Loucy (cell line): Measurements from ENCODE around the gene STX16.

ENCODE experiments used
- H2AFZ ChIP-seq: fragments of 200-600 bp; sonication (generic); 2 replicates; pipeline ENCODE4 v1.6.0; 2016; ENCODE audit warnings: antibody characterized with exemption, mild to moderate bottlenecking, low read length, moderate library complexity
- H3F3A ChIP-seq: fragments of 200-600 bp; 2 replicates; pipeline ENCODE4 v1.6.0; 2016; ENCODE audit warnings: antibody characterized with exemption, low read depth, mild to moderate bottlenecking
- H3K27me3 ChIP-seq: fragments of 200-600 bp; sonication (generic); 2 replicates; pipeline ENCODE4 v1.6.1; 2014; ENCODE audit warnings: low read length, mild to moderate bottlenecking; ENCODE audit not compliant: insufficient read depth, poor library complexity, severe bottlenecking
- H3K36me3 ChIP-seq: fragments of 200-600 bp; sonication (generic); 2 replicates; pipeline ENCODE4 v1.6.1; 2016; ENCODE audit warnings: low read length; ENCODE audit not compliant: insufficient read depth
- H3K4me1 ChIP-seq: fragments of 200-600 bp; sonication (generic); 2 replicates; pipeline ENCODE4 v1.5.1; 2014; ENCODE audit warnings: low read length, mild to moderate bottlenecking; ENCODE audit not compliant: insufficient read depth, poor library complexity, severe bottlenecking
- H3K4me2 ChIP-seq: fragments of 200-600 bp; sonication (generic); 2 replicates; pipeline ENCODE4 v1.6.0; 2014; ENCODE audit warnings: antibody characterized with exemption, low read length, low read depth, mild to moderate bottlenecking; ENCODE audit not compliant: poor library complexity, severe bottlenecking
- H3K4me3 ChIP-seq: fragments of 200-600 bp; sonication (generic); 2 replicates; pipeline ENCODE4 v1.5.1; 2014; ENCODE audit warnings: low read length, mild to moderate bottlenecking, mixed read lengths; ENCODE audit not compliant: poor library complexity, severe bottlenecking
- H3K79me2 ChIP-seq: fragments of 200-600 bp; sonication (generic); 2 replicates; pipeline ENCODE4 v1.6.1; 2014; ENCODE audit warnings: low read length; ENCODE audit not compliant: insufficient read depth
- H3K9ac ChIP-seq: fragments of 200-600 bp; sonication (generic); 2 replicates; pipeline ENCODE4 v1.6.0; 2014; ENCODE audit warnings: mild to moderate bottlenecking, low read depth, low read length, moderate library complexity; ENCODE audit not compliant: poor library complexity, severe bottlenecking
- H3K9me2 ChIP-seq: fragments of 200-600 bp; sonication (generic); replicated peaks from 2 replicates; pipeline ENCODE4 v1.6.1; 2016; ENCODE audit warnings: low read depth, low read length, mixed read lengths
- H3K9me3 ChIP-seq: fragments of 200-600 bp; sonication (generic); 2 replicates; pipeline ENCODE4 v1.6.1; 2014; ENCODE audit warnings: mild to moderate bottlenecking, antibody characterized with exemption, low read length, low read depth; ENCODE audit not compliant: insufficient read depth
- H4K20me1 ChIP-seq: fragments of 200-600 bp; sonication (generic); 2 replicates; pipeline ENCODE4 v1.6.0; 2014; ENCODE audit warnings: antibody characterized with exemption, low read length, mild to moderate bottlenecking; ENCODE audit not compliant: insufficient read depth, poor library complexity, severe bottlenecking
- EZH2phosphoT487 ChIP-seq: fragments of 200-600 bp; IDR thresholded peaks from 2 replicates; pipeline ENCODE4 v1.6.1; 2018; ENCODE audit warnings: antibody characterized with exemption, mild to moderate bottlenecking, moderate library complexity, borderline replicate concordance
- TF ChIP-seq, protein P1 (sequence below): fragments of 200-600 bp; sonication (generic); conservative IDR thresholded peaks from 2 replicates; pipeline ENCODE4 v1.5.1; 2014; ENCODE audit warnings: mild to moderate bottlenecking, antibody characterized with exemption, low read length

Gene STX16

DNA sequence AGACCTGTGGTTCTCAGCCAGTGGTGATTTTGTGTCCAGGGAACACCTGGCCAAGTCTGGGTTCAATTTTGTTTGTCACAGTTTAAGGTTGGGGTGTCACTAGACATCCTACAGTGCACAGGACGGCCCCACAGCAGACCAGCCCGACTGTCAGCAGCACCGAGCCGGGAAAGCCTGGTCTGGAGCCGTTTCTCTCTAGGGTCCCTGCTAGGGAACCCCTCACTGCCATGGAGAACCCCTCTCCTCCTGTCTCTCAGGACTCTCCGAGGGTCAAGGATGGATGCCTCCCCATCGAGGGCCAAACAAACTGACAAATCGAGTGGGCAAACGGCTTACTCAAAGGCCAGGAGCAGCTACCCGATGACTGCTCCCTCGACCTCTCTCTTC lies 15.8 kb upstream of the STX16 start:
- H3K9ac ChIP-seq, result no peak overlapping the region
- no peaks in the 10 kb centered on the region for H3K27me3 ChIP-seq
- TF ChIP-seq EZH2phosphoT487, result no peak
- TF ChIP-seq, protein P1, sequence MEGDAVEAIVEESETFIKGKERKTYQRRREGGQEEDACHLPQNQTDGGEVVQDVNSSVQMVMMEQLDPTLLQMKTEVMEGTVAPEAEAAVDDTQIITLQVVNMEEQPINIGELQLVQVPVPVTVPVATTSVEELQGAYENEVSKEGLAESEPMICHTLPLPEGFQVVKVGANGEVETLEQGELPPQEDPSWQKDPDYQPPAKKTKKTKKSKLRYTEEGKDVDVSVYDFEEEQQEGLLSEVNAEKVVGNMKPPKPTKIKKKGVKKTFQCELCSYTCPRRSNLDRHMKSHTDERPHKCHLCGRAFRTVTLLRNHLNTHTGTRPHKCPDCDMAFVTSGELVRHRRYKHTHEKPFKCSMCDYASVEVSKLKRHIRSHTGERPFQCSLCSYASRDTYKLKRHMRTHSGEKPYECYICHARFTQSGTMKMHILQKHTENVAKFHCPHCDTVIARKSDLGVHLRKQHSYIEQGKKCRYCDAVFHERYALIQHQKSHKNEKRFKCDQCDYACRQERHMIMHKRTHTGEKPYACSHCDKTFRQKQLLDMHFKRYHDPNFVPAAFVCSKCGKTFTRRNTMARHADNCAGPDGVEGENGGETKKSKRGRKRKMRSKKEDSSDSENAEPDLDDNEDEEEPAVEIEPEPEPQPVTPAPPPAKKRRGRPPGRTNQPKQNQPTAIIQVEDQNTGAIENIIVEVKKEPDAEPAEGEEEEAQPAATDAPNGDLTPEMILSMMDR, result no peak

DNA sequence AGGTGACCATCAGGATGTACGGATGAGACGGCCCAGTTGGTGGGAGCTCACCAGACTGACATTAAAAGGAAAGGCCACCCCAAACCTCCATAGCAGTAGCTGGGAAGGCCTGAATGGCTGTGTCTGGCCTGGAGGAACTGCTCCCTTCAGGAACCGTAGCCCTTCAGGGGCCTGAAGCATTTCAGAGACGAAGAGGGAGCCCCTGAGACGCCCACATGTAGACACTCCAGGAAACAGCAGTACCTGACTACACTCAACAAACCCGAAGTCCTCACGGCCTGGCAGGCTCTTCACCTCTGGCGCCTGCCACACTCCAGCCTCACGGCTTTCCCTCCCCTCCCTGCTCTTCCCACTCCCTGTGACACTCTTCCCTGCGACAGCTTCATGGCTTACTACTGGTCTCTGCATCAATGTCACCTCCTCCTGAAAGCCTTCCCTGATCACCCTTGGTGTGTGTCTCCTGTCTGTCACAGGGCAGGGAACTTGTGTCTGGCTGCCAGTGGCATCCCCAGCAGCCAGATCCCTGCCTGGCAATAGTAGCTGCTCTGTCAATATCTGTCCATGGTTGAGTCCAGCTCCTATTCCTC lies 14.6 kb upstream of the STX16 start:
- Histone ChIP-seq H3K9me2 (no peaks in the 10 kb centered on the region), H3K36me3 (no peaks in the 10 kb centered on the region), H3F3A (no peaks in the 10 kb centered on the region), H4K20me1 (no peaks in the 10 kb centered on the region), H3K4me1 (no peaks in the 10 kb centered on the region), H3K79me2 (no peaks in the 10 kb centered on the region), H3K4me2 (no peak overlapping the region), H3K9ac (no peak overlapping the region), H3K4me3 (no peak overlapping the region), H2AFZ (no peak overlapping the region), H3K9me3 (no peaks in the 10 kb centered on the region), H3K27me3 (no peaks in the 10 kb centered on the region)
- no peak for TF ChIP-seq EZH2phosphoT487
- TF ChIP-seq, protein P1, result no peak

More for the DNA sequence above, 15.8 kb upstream of the STX16 start:
- H3K4me1 ChIP-seq, result no peaks in the 10 kb centered on the region
- no peaks in the 10 kb centered on the region for H3K9me3 ChIP-seq
- no peaks in the 10 kb centered on the region for H3K36me3 ChIP-seq
- no peak overlapping the region for H3K4me3 ChIP-seq
- H2AFZ ChIP-seq, result no peak overlapping the region
- H3K4me2 ChIP-seq, result no peak overlapping the region
- no peaks in the 10 kb centered on the region for H3F3A ChIP-seq
- no peaks in the 10 kb centered on the region for H4K20me1 ChIP-seq
- H3K79me2 ChIP-seq, result no peaks in the 10 kb centered on the region
- H3K9me2 ChIP-seq, result no peaks in the 10 kb centered on the region

DNA sequence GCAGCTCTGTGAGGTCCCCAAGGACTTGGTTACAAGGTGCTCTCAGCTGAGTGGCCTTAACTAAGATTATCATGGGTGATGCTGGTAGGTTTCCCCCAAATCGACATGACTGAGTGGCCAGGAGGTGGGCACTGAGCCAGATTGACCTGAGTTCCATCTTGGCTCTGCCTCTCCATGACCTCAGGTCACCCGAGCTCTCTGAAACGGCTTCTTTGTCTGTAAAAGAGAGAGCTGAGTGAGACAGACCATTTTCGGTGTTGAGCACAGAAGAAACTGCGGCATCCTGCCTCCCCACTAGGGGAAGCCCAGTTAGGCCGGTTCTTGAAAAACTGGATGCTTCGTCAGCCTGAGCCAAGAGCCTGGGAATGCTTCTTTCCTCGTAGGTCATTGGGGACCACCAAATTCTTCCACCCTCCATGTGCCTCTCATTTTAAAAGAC lies 14.1 kb upstream of the STX16 start:
- H3K27me3 ChIP-seq, result no peaks in the 10 kb centered on the region
- H3F3A ChIP-seq, result no peaks in the 10 kb centered on the region
- H3K9me2 ChIP-seq, result no peaks in the 10 kb centered on the region
- no peak overlapping the region for H3K9ac ChIP-seq
- H2AFZ ChIP-seq, result no peak overlapping the region
- no peaks in the 10 kb centered on the region for H3K4me1 ChIP-seq
- no peak overlapping the region for H3K4me2 ChIP-seq
- H4K20me1 ChIP-seq, result no peaks in the 10 kb centered on the region
- H3K9me3 ChIP-seq, result no peaks in the 10 kb centered on the region
- H3K36me3 ChIP-seq, result no peaks in the 10 kb centered on the region
- no peaks in the 10 kb centered on the region for H3K79me2 ChIP-seq
- H3K4me3 ChIP-seq, result no peak overlapping the region
- no peak for TF ChIP-seq EZH2phosphoT487
